Transverse colon (tissue), 4 donors: ENCODE measurements around the gene PLAC1. TPM values are rescaled to one million over a fixed set of nuclear protein-coding genes. Genes with fewer than 3 reads are reported as not detected.

Experiments used
- DNase-seq: peaks from one replicate; pipeline ENCODE4 v3.0.0-alpha.2; 2019
- H3K27ac ChIP-seq, 4 donors: fragments of 200-600 bp; sonication (generic); 2 replicates each; pipeline ENCODE4 v1.5.1; 2016 to 2018; ENCODE audit warnings: inconsistent platforms in 4 of 4
- H3K27me3 ChIP-seq: fragments of 200-600 bp; sonication (generic); 2 replicates; pipeline ENCODE4 v1.5.1; 2017; ENCODE audit warnings: inconsistent platforms
- H3K36me3 ChIP-seq, 4 donors: fragments of 200-600 bp; sonication (generic); 2 replicates each; pipeline ENCODE4 v1.5.1; 2017 to 2019; ENCODE audit warnings: inconsistent platforms in 4 of 4
- H3K4me1 ChIP-seq, 4 donors: fragments of 200-600 bp; sonication (generic); 2 replicates each; pipeline ENCODE4 v1.5.1; 2017 to 2020; ENCODE audit warnings: inconsistent platforms in 4 of 4
- H3K4me3 ChIP-seq, 4 donors: fragments of 200-600 bp; sonication (generic); 1 replicate in 1 of 4; 2 replicates in 3 of 4; pipeline versions ENCODE4 v1.5.1 to v1.6.1; 2017 to 2019; ENCODE audit warnings: inconsistent platforms in 4 of 4
- H3K9me3 ChIP-seq, 2 donors: fragments of 200-600 bp; sonication (generic); 2 replicates each; pipeline ENCODE4 v1.5.1; 2017 to 2019; ENCODE audit warnings: inconsistent platforms in 2 of 2
- CTCF ChIP-seq, 5 experiments: fragments of 200-600 bp in 3 of 5; fragments of 450-650 bp in 2 of 5; sonication (generic) in 3 of 5; IDR thresholded peaks; 1 replicate in 2 of 5; 2 replicates in 3 of 5; pipeline ENCODE4 v1.5.1; 2016 to 2017; ENCODE audit warnings: antibody characterized with exemption in 5 of 5, inconsistent platforms in 3 of 5, mild to moderate bottlenecking in 2 of 5, moderate library complexity in 1 of 5
- EP300 ChIP-seq: sonication (generic); formaldehyde crosslinking; IDR thresholded peaks from one replicate; pipeline ENCODE4 v1.6.1; 2017; ENCODE audit warnings: antibody characterized with exemption, low read depth
- POLR2A ChIP-seq: fragments of 450-650 bp; IDR thresholded peaks from one replicate; pipeline ENCODE4 v1.6.1; 2016; ENCODE audit warnings: antibody characterized with exemption, mild to moderate bottlenecking, moderate library complexity
- POLR2AphosphoS5 ChIP-seq, 3 donors: sonication (generic); formaldehyde crosslinking; IDR thresholded peaks; one replicate each; pipeline ENCODE4 v1.6.1; 2016; ENCODE audit warnings: antibody characterized with exemption in 3 of 3
- WGBS, 2 donors: methylation state at CpG; one replicate each; pipeline ENCODE4 v1.1.5; 2018; ENCODE audit warnings: low coverage in 1 of 2; 5-methylcytosine and 5-hydroxymethylcytosine counted together
- in situ Hi-C, 4 donors: fragments of 200-750 bp; cut with MboI; loops; one replicate each; pipeline versions ENCODE4 v1.15.0 to v1.15.1; 2017; ENCODE audit warnings: low sequenced_read_pairs in 3 of 4, low pct_ligation_motif_present in 1 of 4, low pct_unique_long_range_greater_than_20kb in 1 of 4
- intact Hi-C: fragments of 100-400 bp; cut with DNase I; formaldehyde crosslinking; loops from one replicate; pipeline ENCODE4 v1.15.1; 2023; ENCODE audit warnings: low total_unique reads
- total RNA-seq, 4 donors: library from RNA; depleted of rRNA; stranded (reverse); fragments of >200 nt; gene quantifications; one replicate each; pipeline ENCODE4 v1.1.0, GENCODE V29; 2016

The PLAC1 gene
- total RNA-seq, 4 donors from 2014 or later: 0.79 TPM; not detected in 3

GRCh38 chrX:134647477-134647877 is 10.8 kb downstream of the PLAC1 start:
- H3K9me3 ChIP-seq: no peaks in the 10 kb centered on the region
- no peak for DNase-seq
- 65% methylated on average over 2 of the region's 2 CpGs; no CpG with 5 or more reads in 1 of the 2 donors for WGBS, 2 donors
- no peak for TF ChIP-seq POLR2A
- no peak for TF ChIP-seq POLR2AphosphoS5 (IDR thresholded peaks at IDR 0.05)
- no peak for TF ChIP-seq CTCF (IDR thresholded peaks at IDR 0.05)
- TF ChIP-seq EP300: no peak
- no peaks in the 10 kb centered on the region for H3K27me3 ChIP-seq
- intact Hi-C loops (loop anchor here (10.0 kb wide), 1 partner anchor 1477 kb away; no protein-coding TSS in a partner anchor), in situ Hi-C loops (no loop called here)
- H3K4me1 ChIP-seq: no peaks in the 10 kb centered on the region
- no peaks in the 10 kb centered on the region for H3K36me3 ChIP-seq
- H3K27ac ChIP-seq: no peak overlapping the region
- H3K4me3 ChIP-seq: no peak overlapping the region

GRCh38 chrX:134646691-134647090 is 11.6 kb downstream of the PLAC1 start:
- Histone ChIP-seq H3K9me3 (no peaks in the 10 kb centered on the region), H3K4me3 (no peak overlapping the region), H3K4me1 (no peaks in the 10 kb centered on the region), H3K27ac (no peak overlapping the region), H3K36me3 (no peaks in the 10 kb centered on the region), H3K27me3 (no peaks in the 10 kb centered on the region)
- no peak for DNase-seq
- intact Hi-C loops: loop anchor here (10.0 kb wide), 1 partner anchor 1478 kb away; no protein-coding TSS in a partner anchor
- in situ Hi-C loops: no loop called here
- TF ChIP-seq POLR2A (no peak), EP300 (no peak), POLR2AphosphoS5 (IDR thresholded peaks at IDR 0.05) (no peak), CTCF (IDR thresholded peaks at IDR 0.05) (no peak)
- 76% methylated on average over 4 of the region's 4 CpGs; no CpG with 5 or more reads in 1 of the 2 donors for WGBS, 2 donors

GRCh38 chrX:134645936-134646543 is 12.2 kb downstream of the PLAC1 start:
- intact Hi-C loops (loop anchor here (10.0 kb wide), 1 partner anchor 1479 kb away; no protein-coding TSS in a partner anchor), in situ Hi-C loops (no loop called here)
- TF ChIP-seq POLR2AphosphoS5 (IDR thresholded peaks at IDR 0.05): no peak
- TF ChIP-seq CTCF (IDR thresholded peaks at IDR 0.05): no peak
- H3K27ac ChIP-seq: no peak overlapping the region
- no peak for DNase-seq
- H3K4me3 ChIP-seq: no peak overlapping the region
- WGBS, 2 donors: 63 to 80% methylated on average over 2 to 6 of the region's 6 CpGs
- H3K4me1 ChIP-seq: no peaks in the 10 kb centered on the region
- H3K27me3 ChIP-seq: no peaks in the 10 kb centered on the region
- no peaks in the 10 kb centered on the region for H3K9me3 ChIP-seq
- no peaks in the 10 kb centered on the region for H3K36me3 ChIP-seq

GRCh38 chrX:134642386-134642785 is 15.9 kb downstream of the PLAC1 start:
- WGBS, 2 donors: 72 to 80% methylated on average over 1 of the region's 1 CpG
- no peaks in the 10 kb centered on the region for H3K4me1 ChIP-seq
- no peaks in the 10 kb centered on the region for H3K36me3 ChIP-seq
- intact Hi-C loops (loop anchor here (10.0 kb wide), 1 partner anchor 1482 kb away; no protein-coding TSS in a partner anchor), in situ Hi-C loops (no loop called here)
- no peak for TF ChIP-seq POLR2A
- TF ChIP-seq POLR2AphosphoS5 (IDR thresholded peaks at IDR 0.05): no peak
- no peak for TF ChIP-seq EP300
- no peak for TF ChIP-seq CTCF (IDR thresholded peaks at IDR 0.05)
- no peaks in the 10 kb centered on the region for H3K9me3 ChIP-seq
- DNase-seq: no peak
- no peaks in the 10 kb centered on the region for H3K27me3 ChIP-seq
- no peak overlapping the region for H3K27ac ChIP-seq
- no peak overlapping the region for H3K4me3 ChIP-seq
